Measurements from ENCODE around the gene FXYD3. TPM values are rescaled to one million over a fixed set of nuclear protein-coding genes. Genes with fewer than 3 reads are reported as not detected.
"Not testable (repeated sequence)": the region's sequence is repeated elsewhere in the genome, so short reads cannot be mapped to it uniquely, and the experiment has no call there.

The FXYD3 gene
- polyA plus RNA-seq, 1 donor = 291 TPM

GRCh38 chr19:35124098-35125060 is 8.8 kb downstream of the FXYD3 start:
- no CpG with 5 or more reads among the region's 42 CpGs for WGBS (ENCODE audit: insufficient coverage, low lambda C conversion rate)
- H3K4me1 ChIP-seq (ENCODE audit: control insufficient read depth, insufficient read depth, low read length) = peaks cover 50% of the 10 kb centered on the region
- peak overlapping the region; percentile 57 for H3K4me3 ChIP-seq (ENCODE audit: low read length)
- H3K27ac ChIP-seq (ENCODE audit: low read length) = peak overlapping the region; percentile 60
- H3K27me3 ChIP-seq (ENCODE audit: control insufficient read depth, insufficient read depth, low read length) = no peaks in the 10 kb centered on the region
- H3K36me3 ChIP-seq (ENCODE audit: control insufficient read depth, insufficient read depth, low read length) = peaks cover 24% of the 10 kb centered on the region
- peak; percentile 92 to 94 for DNase-seq
- no peaks in the 10 kb centered on the region for H3K9me3 ChIP-seq (ENCODE audit: control insufficient read depth, low read depth, low read length)

DNA sequence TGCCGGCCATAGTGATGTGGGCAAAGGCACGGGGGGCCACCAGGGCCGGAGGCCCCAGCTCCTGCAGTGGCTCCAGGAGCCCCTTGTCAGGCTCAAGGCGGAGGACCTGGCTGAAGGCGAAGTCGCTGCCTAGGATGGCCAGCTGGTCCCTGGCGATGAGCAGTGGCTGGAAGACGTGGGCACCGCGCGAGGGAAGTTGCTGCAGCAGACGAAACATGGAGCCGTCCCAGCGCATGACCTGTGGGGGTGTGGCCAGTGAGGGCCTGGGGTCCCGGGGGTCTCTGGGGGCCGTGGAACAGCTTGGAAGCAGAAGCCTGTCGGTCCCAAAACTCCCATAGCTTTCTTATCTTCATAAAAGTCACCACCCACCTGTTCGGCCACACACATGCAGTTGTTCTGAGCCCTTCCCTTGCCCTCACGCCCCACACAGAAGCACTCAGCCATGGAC is 9.7 kb downstream of the FXYD3 start:
- H3K4me3 ChIP-seq (ENCODE audit: low read length) = no peak overlapping the region
- H3K4me1 ChIP-seq (ENCODE audit: control insufficient read depth, insufficient read depth, low read length) = peaks cover 57% of the 10 kb centered on the region
- no peaks in the 10 kb centered on the region for H3K27me3 ChIP-seq (ENCODE audit: control insufficient read depth, insufficient read depth, low read length)
- 17% methylated on average over 1 of the region's 19 CpGs for WGBS (ENCODE audit: insufficient coverage, low lambda C conversion rate)
- peaks cover 21% of the 10 kb centered on the region for H3K36me3 ChIP-seq (ENCODE audit: control insufficient read depth, insufficient read depth, low read length)
- no peak for DNase-seq
- H3K27ac ChIP-seq (ENCODE audit: low read length) = no peak overlapping the region
- no peaks in the 10 kb centered on the region for H3K9me3 ChIP-seq (ENCODE audit: control insufficient read depth, low read depth, low read length)

- WGBS (ENCODE audit: insufficient coverage, low lambda C conversion rate) = no CpG with 5 or more reads among the region's 35 CpGs
- no peaks in the 10 kb centered on the region for H3K27me3 ChIP-seq (ENCODE audit: control insufficient read depth, insufficient read depth, low read length)
- H3K4me1 ChIP-seq (ENCODE audit: control insufficient read depth, insufficient read depth, low read length) = peaks cover 60% of the 10 kb centered on the region
- H3K9me3 ChIP-seq (ENCODE audit: control insufficient read depth, low read depth, low read length) = no peaks in the 10 kb centered on the region
- no peak overlapping the region for H3K4me3 ChIP-seq (ENCODE audit: low read length)
- no peak overlapping the region for H3K27ac ChIP-seq (ENCODE audit: low read length)
- peaks cover 15% of the 10 kb centered on the region for H3K36me3 ChIP-seq (ENCODE audit: control insufficient read depth, insufficient read depth, low read length)
- DNase-seq = peak in 1 of 2 donors; percentile 26
These were observed 10.4 kb downstream of the FXYD3 start for GRCh38 chr19:35125749-35126623.

GRCh38 chr19:35126624-35126959 is 11.0 kb downstream of the FXYD3 start:
- Histone ChIP-seq H3K4me3 (ENCODE audit: low read length) (no peak overlapping the region), H3K36me3 (ENCODE audit: control insufficient read depth, insufficient read depth, low read length) (peaks cover 9% of the 10 kb centered on the region), H3K4me1 (ENCODE audit: control insufficient read depth, insufficient read depth, low read length) (peaks cover 60% of the 10 kb centered on the region), H3K9me3 (ENCODE audit: control insufficient read depth, low read depth, low read length) (peaks cover 3% of the 10 kb centered on the region), H3K27ac (ENCODE audit: low read length) (no peak overlapping the region), H3K27me3 (ENCODE audit: control insufficient read depth, insufficient read depth, low read length) (no peaks in the 10 kb centered on the region)
- no CpG with 5 or more reads among the region's 20 CpGs for WGBS (ENCODE audit: insufficient coverage, low lambda C conversion rate)
- DNase-seq = no peak

- WGBS (ENCODE audit: insufficient coverage, low lambda C conversion rate) = no CpG with 5 or more reads among the region's 7 CpGs
- Histone ChIP-seq H3K9me3 (ENCODE audit: control insufficient read depth, low read depth, low read length) (peaks cover 3% of the 10 kb centered on the region), H3K27me3 (ENCODE audit: control insufficient read depth, insufficient read depth, low read length) (no peaks in the 10 kb centered on the region), H3K4me1 (ENCODE audit: control insufficient read depth, insufficient read depth, low read length) (peaks cover 53% of the 10 kb centered on the region), H3K4me3 (ENCODE audit: low read length) (no peak overlapping the region), H3K36me3 (ENCODE audit: control insufficient read depth, insufficient read depth, low read length) (peaks cover 3% of the 10 kb centered on the region), H3K27ac (ENCODE audit: low read length) (no peak overlapping the region)
- no peak for DNase-seq
These were observed 12.2 kb downstream of the FXYD3 start for GRCh38 chr19:35127871-35128270.

DNA sequence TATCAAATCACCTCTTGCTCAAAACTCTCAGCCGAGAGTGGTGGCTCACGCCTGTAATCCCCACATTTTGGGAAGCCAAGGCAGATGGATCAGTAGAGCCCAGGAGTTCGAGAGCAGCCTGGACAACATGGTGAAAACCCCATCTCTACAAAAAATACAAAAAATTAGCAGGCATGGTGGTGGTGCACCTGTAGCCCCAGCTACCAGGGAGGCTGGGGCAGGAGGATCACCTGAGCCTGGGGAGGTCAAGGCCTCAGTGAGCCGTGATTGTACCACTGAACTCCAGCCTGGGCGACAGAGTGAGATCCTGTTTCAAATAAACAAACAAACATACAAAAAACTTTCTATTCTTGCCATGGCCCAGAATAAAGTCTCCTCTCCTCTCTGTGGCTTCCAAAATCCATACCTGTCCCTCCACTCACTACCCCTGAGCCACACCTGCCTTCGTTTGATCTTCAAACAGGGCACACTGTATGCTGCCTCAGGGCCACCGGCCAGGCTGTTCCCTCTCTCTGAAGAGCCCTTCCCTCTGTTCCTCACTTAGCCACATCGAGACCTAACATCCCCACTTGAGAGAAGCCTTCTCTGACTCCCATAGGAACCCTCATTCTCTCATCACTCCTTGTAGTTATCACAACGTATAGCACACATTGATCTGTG is 12.9 kb downstream of the FXYD3 start:
- Histone ChIP-seq H3K4me1 (ENCODE audit: control insufficient read depth, insufficient read depth, low read length) (peaks cover 51% of the 10 kb centered on the region), H3K4me3 (ENCODE audit: low read length) (no peak overlapping the region), H3K27ac (ENCODE audit: low read length) (peak overlapping the region; percentile 37)

DNA sequence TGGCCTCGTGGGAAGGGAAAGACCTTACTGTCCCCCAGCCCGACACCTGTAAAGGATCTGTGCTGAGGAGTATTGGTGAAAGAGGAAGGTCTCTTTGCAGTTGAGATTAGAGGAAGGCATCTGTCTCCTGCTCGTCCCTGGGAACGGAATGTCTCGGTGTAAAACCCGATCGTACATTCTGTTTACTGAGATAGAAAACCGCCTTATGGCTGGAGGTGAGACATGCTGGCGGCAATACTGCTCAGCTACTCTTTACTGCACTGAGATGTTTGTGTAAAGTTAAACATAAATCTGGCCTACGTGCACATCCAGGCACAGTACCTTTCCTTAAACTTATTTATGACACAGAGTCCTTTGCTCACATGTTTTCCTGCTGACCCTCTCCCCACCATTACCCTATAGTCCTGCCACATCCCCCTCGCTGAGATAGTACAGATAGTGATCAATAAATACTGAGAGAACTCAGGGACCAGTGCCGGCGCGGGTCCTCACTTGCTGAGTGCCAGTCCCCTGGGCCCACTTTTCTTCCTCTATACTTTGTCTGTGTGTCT is 14.2 kb downstream of the FXYD3 start:
- not testable (repeated sequence) for H3K4me3 ChIP-seq (ENCODE audit: low read length); H3K27me3 ChIP-seq (ENCODE audit: control insufficient read depth, insufficient read depth, low read length); H3K36me3 ChIP-seq (ENCODE audit: control insufficient read depth, insufficient read depth, low read length); H3K9me3 ChIP-seq (ENCODE audit: control insufficient read depth, low read depth, low read length)
- 13% methylated on average over 3 of the region's 14 CpGs for WGBS (ENCODE audit: insufficient coverage, low lambda C conversion rate)
- Histone ChIP-seq H3K4me1 (ENCODE audit: control insufficient read depth, insufficient read depth, low read length) (peaks cover 44% of the 10 kb centered on the region), H3K27ac (ENCODE audit: low read length) (peak overlapping the region; percentile 79)
- peak in 1 of 2 donors; percentile 64 for DNase-seq

More for the DNA sequence above, 12.9 kb downstream of the FXYD3 start:
- Histone ChIP-seq H3K9me3 (ENCODE audit: control insufficient read depth, low read depth, low read length) (peaks cover 3% of the 10 kb centered on the region), H3K27me3 (ENCODE audit: control insufficient read depth, insufficient read depth, low read length) (no peaks in the 10 kb centered on the region), H3K36me3 (ENCODE audit: control insufficient read depth, insufficient read depth, low read length) (no peaks in the 10 kb centered on the region)
- DNase-seq = no peak
- 100% methylated on average over 1 of the region's 9 CpGs for WGBS (ENCODE audit: insufficient coverage, low lambda C conversion rate)

- peak overlapping the region; percentile 79 for H3K27ac ChIP-seq (ENCODE audit: low read length)
- DNase-seq = peak in 1 of 2 donors; percentile 85
These were observed 15.4 kb downstream of the FXYD3 start for GRCh38 chr19:35130761-35131720.

GRCh38 chr19:35132254-35132653 is 16.6 kb downstream of the FXYD3 start:
- Histone ChIP-seq H3K36me3 (ENCODE audit: control insufficient read depth, insufficient read depth, low read length) (no peaks in the 10 kb centered on the region), H3K9me3 (ENCODE audit: control insufficient read depth, low read depth, low read length) (peaks cover 3% of the 10 kb centered on the region), H3K4me1 (ENCODE audit: control insufficient read depth, insufficient read depth, low read length) (peaks cover 47% of the 10 kb centered on the region), H3K27me3 (ENCODE audit: control insufficient read depth, insufficient read depth, low read length) (no peaks in the 10 kb centered on the region), H3K27ac (ENCODE audit: low read length) (no peak overlapping the region), H3K4me3 (ENCODE audit: low read length) (no peak overlapping the region)
- DNase-seq = no peak

More at GRCh38 chr19:35130761-35131720, 15.4 kb downstream of the FXYD3 start:
- Histone ChIP-seq H3K27me3 (ENCODE audit: control insufficient read depth, insufficient read depth, low read length) (no peaks in the 10 kb centered on the region), H3K4me3 (ENCODE audit: low read length) (no peak overlapping the region), H3K9me3 (ENCODE audit: control insufficient read depth, low read depth, low read length) (peaks cover 3% of the 10 kb centered on the region), H3K4me1 (ENCODE audit: control insufficient read depth, insufficient read depth, low read length) (peaks cover 39% of the 10 kb centered on the region), H3K36me3 (ENCODE audit: control insufficient read depth, insufficient read depth, low read length) (no peaks in the 10 kb centered on the region)
- WGBS (ENCODE audit: insufficient coverage, low lambda C conversion rate) = 56% methylated on average over 7 of the region's 31 CpGs

Measured in large intestine (tissue), 3 donors.